ENCODE measurements around the gene LIMCH1. TPM values are rescaled to one million over a fixed set of nuclear protein-coding genes. Genes with fewer than 3 reads are reported as not detected.

The LIMCH1 gene
- total and polyA plus RNA-seq, 2 donors from 2014 or later, result 19.9 to 83.9 TPM

DNA sequence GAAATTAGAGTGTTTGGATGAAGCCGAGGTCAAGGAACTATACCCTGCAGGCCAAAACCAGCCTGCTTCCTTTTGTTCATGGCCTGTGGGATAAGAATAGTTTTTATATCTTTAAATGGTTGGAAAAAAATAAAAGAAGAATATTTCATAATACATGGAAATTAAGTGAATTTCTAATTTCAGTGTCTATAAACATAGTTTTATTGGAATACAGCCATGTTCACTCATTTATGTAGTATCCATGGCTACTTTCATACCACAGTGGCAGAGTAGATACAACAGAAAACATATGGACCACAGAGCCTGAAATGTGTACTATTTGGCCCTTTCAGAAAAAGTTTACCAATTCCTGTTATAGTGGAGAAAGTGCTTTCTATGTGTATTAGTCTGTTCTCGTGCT lies 13.6 kb downstream of the LIMCH1 start:
- Histone ChIP-seq H3K27me3 (ENCODE audit: control insufficient read depth, insufficient read depth, low read length) (no peaks in the 10 kb centered on the region), H3K36me3 (ENCODE audit: control insufficient read depth in 2 of 3, insufficient read depth in 3 of 3, low read length in 3 of 3) (no peaks in the 10 kb centered on the region), H3K4me1 (ENCODE audit: control insufficient read depth in 2 of 3, insufficient read depth in 2 of 3, low read depth in 1 of 3, low read length in 3 of 3) (peaks cover 0 to 4% (median 2%) of the 10 kb centered on the region in 3 donors), H3K9me3 (ENCODE audit: control insufficient read depth in 2 of 3, insufficient read depth in 1 of 3, low read length in 3 of 3) (no peaks in the 10 kb centered on the region), H3K27ac (ENCODE audit: low read depth in 2 of 2, low read length in 2 of 2) (no peak overlapping the region), H3K9ac (ENCODE audit: low read length in 3 of 3) (no peak overlapping the region), H3K4me3 (ENCODE audit: low read length in 3 of 3) (no peak overlapping the region)
- intact Hi-C loops (cut with DNase I), result no loop called here
- FAIRE-seq (no peak), DNase-seq (peak in 1 of 5 donors; percentile 60)
- TF ChIP-seq, protein P1, sequence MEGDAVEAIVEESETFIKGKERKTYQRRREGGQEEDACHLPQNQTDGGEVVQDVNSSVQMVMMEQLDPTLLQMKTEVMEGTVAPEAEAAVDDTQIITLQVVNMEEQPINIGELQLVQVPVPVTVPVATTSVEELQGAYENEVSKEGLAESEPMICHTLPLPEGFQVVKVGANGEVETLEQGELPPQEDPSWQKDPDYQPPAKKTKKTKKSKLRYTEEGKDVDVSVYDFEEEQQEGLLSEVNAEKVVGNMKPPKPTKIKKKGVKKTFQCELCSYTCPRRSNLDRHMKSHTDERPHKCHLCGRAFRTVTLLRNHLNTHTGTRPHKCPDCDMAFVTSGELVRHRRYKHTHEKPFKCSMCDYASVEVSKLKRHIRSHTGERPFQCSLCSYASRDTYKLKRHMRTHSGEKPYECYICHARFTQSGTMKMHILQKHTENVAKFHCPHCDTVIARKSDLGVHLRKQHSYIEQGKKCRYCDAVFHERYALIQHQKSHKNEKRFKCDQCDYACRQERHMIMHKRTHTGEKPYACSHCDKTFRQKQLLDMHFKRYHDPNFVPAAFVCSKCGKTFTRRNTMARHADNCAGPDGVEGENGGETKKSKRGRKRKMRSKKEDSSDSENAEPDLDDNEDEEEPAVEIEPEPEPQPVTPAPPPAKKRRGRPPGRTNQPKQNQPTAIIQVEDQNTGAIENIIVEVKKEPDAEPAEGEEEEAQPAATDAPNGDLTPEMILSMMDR (IDR thresholded peaks at IDR 0.05; ENCODE audit: borderline replicate concordance, extremely low read depth, insufficient read depth), result no peak

DNA sequence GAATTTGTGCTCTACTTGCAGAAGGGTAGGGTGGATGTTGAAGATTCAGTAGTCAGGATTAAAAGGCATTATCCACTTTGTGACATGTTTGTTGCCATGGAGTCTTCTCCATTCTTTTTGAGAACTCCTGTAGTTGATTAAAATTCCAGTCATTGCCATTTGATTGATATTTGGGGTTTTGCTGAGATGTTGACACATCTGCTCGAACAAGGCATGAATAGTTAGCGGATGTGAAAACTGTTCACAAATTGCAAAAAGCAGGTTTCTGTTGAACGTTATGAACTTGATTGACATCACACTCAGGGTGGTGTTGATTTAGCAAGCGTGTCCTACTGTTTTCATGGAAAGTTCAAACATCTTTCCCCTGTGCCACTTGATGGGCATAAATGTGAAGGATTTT lies 16.9 kb downstream of the LIMCH1 start:
- no peaks in the 10 kb centered on the region for H3K9me3 ChIP-seq (ENCODE audit: control insufficient read depth in 2 of 3, insufficient read depth in 1 of 3, low read length in 3 of 3)
- peaks cover 0 to 3% (median 0%) of the 10 kb centered on the region in 3 donors for H3K4me1 ChIP-seq (ENCODE audit: control insufficient read depth in 2 of 3, insufficient read depth in 2 of 3, low read depth in 1 of 3, low read length in 3 of 3)
- no peak overlapping the region for H3K4me3 ChIP-seq (ENCODE audit: low read length in 3 of 3)
- FAIRE-seq (no peak), DNase-seq (no peak)
- TF ChIP-seq, protein P1 (IDR thresholded peaks at IDR 0.05; ENCODE audit: borderline replicate concordance, extremely low read depth, insufficient read depth), result no peak
- no peaks in the 10 kb centered on the region for H3K36me3 ChIP-seq (ENCODE audit: control insufficient read depth in 2 of 3, insufficient read depth in 3 of 3, low read length in 3 of 3)
- no peak overlapping the region for H3K27ac ChIP-seq (ENCODE audit: low read depth in 2 of 2, low read length in 2 of 2)
- no peak overlapping the region for H3K9ac ChIP-seq (ENCODE audit: low read length in 3 of 3)
- intact Hi-C loops (cut with DNase I), result no loop called here
- H3K27me3 ChIP-seq (ENCODE audit: control insufficient read depth, insufficient read depth, low read length), result no peaks in the 10 kb centered on the region

DNA sequence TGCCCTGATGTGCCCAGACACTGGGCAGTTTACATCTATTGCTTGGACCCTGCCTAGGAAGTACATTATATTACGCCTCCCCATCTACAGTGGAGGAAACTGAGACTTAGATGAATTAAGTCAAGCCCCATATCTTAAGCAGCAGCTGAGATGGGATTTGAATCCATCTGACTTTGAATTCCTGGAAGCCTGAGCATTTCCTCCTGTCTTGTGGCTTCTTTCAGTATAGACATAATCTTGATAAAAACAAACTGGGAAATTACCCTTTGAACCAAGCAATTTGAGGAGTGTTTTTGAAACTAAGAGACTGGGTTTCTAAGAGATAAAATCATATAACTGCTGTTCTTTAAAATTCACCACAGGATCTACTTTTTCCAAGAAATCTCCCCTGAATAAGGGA lies 18.6 kb downstream of the LIMCH1 start:
- no peak for DNase-seq
- H3K36me3 ChIP-seq (ENCODE audit: control insufficient read depth in 2 of 3, insufficient read depth in 3 of 3, low read length in 3 of 3), result no peaks in the 10 kb centered on the region
- no peak overlapping the region for H3K9ac ChIP-seq (ENCODE audit: low read length in 3 of 3)
- H3K9me3 ChIP-seq (ENCODE audit: control insufficient read depth in 2 of 3, insufficient read depth in 1 of 3, low read length in 3 of 3), result no peaks in the 10 kb centered on the region
- intact Hi-C loops (cut with DNase I), result no loop called here
- H3K4me1 ChIP-seq (ENCODE audit: control insufficient read depth in 2 of 3, insufficient read depth in 2 of 3, low read depth in 1 of 3, low read length in 3 of 3), result peaks cover 0 to 4% (median 3%) of the 10 kb centered on the region in 3 donors
- TF ChIP-seq, protein P1 (IDR thresholded peaks at IDR 0.05; ENCODE audit: borderline replicate concordance, extremely low read depth, insufficient read depth), result no peak
- no peak for FAIRE-seq
- H3K4me3 ChIP-seq (ENCODE audit: low read length in 3 of 3), result no peak overlapping the region
- H3K27me3 ChIP-seq (ENCODE audit: control insufficient read depth, insufficient read depth, low read length), result no peaks in the 10 kb centered on the region
- H3K27ac ChIP-seq (ENCODE audit: low read depth in 2 of 2, low read length in 2 of 2), result no peak overlapping the region

DNA sequence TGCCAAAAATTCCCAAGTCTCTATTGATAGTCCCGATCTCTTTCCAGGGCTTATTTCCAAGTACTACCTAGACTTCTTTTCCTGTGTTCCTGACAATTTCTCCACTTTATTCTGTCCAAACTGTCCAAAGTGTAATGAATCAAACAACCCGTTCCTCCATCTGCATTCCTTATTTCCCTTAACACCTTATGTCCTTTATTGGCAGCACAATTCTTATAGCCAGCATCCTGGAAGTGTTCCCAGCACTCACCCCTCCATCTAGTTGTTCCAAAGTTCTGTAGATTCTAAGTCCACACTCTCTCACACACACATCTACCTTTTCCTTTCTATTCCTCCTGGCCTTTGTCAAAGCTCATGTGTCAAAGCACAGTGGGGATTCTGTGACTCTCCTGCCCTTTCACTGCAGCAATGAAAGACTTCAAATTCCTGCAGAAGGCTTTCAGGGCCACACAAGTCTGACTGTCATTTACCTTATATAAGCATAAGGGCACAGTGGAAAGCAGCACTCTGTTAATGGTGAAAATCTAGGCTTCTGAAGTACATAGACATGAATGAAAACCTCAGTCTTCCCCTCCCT lies 22.1 kb downstream of the LIMCH1 start:
- intact Hi-C loops (cut with DNase I), result no loop called here
- DNase-seq, result no peak
- H3K9ac ChIP-seq (ENCODE audit: low read length in 3 of 3), result no peak overlapping the region
- peaks cover 0 to 4% (median 3%) of the 10 kb centered on the region in 3 donors for H3K4me1 ChIP-seq (ENCODE audit: control insufficient read depth in 2 of 3, insufficient read depth in 2 of 3, low read depth in 1 of 3, low read length in 3 of 3)
- H3K36me3 ChIP-seq (ENCODE audit: control insufficient read depth in 2 of 3, insufficient read depth in 3 of 3, low read length in 3 of 3), result no peaks in the 10 kb centered on the region
- FAIRE-seq, result no peak
- TF ChIP-seq, protein P1 (IDR thresholded peaks at IDR 0.05; ENCODE audit: borderline replicate concordance, extremely low read depth, insufficient read depth), result no peak
- no peak overlapping the region for H3K27ac ChIP-seq (ENCODE audit: low read depth in 2 of 2, low read length in 2 of 2)
- H3K9me3 ChIP-seq (ENCODE audit: control insufficient read depth in 2 of 3, insufficient read depth in 1 of 3, low read length in 3 of 3), result no peaks in the 10 kb centered on the region
- no peak overlapping the region for H3K4me3 ChIP-seq (ENCODE audit: low read length in 3 of 3)
- no peaks in the 10 kb centered on the region for H3K27me3 ChIP-seq (ENCODE audit: control insufficient read depth, insufficient read depth, low read length)
